ENCODE results near the gene GABRB1.
"Not testable (repeated sequence)": the region's sequence is repeated elsewhere in the genome, so short reads cannot be mapped to it uniquely, and the experiment has no call there.

GABRB1 gene

DNA sequence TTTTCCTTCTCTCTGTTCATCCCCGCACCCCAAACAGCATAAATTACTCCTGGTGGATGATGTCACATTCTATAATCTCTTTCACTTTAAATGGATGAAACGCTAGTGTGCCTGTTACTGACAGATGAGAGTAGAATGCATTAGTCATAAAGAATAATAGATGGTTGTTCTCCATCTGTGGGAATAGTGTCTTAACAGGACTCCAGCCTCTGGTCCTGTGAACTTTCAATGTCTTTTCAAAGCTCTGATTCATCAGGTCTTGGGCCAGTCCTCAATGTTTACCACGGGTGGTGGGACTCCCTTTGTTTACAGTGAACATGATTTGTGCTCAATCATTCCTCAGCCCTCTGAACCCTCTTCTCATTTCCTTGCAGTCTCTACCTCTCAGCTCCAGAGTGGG is 182.6 kb downstream of the GABRB1 start:
- no peak for FAIRE-seq

DNA sequence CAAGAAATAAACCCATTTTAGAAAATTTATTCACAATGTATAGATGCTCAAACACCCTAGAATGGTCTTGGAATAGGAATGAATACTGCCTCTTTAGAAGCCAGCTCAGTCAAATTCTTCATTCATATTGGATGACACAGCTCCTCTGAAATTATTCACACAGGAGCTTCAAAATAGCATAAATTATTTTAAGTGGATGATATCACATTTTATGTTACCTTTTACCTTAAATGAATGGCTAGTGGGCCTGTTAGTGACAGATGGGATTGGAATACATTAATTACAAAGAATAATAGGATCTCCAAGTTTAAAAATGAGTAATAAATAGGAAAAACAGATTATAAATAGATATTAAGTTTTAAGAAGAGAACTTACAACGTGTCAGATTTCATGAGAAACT is 184.4 kb downstream of the GABRB1 start:
- no peak for FAIRE-seq

DNA sequence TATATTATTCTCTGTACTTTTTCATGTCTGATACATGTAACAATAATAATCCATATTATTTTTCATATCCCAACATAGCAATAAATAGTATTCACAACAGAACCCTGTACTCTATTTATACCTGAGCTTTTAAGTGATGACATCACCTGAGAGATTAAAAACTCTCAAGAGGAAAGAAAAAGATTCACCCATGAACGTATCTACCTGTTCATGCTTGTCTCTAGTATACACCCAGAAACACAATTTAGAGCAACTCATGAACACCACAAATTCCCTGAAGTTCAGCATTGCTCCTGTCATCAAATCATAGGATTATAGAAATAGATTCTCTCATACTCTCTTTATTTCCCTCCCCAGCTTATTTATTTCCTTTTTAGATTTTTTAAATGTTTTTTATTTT is 185.9 kb downstream of the GABRB1 start:
- no peak for FAIRE-seq

DNA sequence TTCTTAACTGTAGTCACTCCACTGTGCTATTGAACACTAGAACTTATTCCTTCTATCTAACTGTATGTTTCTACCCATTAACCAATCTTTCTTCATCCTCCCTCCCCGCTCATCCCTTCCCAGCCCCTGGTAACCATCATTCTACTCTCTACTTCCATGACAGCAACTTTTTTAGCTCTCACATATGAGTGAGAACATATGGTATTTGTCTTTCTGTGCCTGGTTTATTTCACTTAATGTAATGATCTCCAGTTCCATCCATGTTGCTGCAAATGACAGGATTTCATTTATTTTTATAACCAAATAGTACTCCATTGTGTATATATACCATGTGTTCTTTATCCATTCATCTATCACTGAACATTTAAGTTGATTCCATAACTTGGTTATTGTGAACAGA is 186.5 kb downstream of the GABRB1 start:
- no peak for FAIRE-seq

DNA sequence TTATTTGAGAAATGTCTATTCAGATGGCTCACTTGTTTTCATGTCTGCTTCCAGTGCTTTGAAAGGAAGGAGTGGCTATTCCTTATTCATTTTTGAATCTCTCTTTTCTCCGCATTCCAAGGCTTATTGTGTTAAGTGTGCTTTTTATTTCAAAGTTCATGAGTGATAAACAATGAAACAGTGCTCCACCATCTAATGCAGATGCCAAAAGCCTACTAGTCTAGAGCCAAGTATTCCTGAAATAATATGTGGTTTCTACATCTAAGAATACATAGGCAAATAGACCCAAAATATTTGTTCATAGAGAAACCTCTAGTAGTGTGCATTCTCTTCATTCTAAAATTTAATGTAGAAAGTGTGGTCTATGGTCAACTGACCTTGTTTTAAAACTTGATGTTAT is 187.3 kb downstream of the GABRB1 start:
- FAIRE-seq, result no peak

DNA sequence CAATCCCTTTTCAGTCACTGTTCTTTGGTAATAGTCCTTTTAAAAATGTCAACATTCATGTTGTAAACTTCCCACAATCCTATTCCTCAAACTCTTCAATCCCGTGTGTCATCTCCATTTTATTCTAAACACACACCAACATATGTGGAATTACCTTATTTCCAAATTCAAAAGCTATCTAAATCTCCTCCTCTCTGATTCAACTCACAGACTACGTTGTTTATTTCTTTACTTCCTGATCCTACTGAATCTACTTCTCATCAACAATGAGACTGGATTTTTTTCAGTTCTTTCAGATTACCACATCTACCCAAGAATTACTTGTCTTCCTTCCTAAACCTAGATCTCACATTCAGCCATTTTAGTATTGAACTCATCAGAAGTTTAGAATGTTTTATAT is 188.2 kb downstream of the GABRB1 start:
- FAIRE-seq, result no peak

DNA sequence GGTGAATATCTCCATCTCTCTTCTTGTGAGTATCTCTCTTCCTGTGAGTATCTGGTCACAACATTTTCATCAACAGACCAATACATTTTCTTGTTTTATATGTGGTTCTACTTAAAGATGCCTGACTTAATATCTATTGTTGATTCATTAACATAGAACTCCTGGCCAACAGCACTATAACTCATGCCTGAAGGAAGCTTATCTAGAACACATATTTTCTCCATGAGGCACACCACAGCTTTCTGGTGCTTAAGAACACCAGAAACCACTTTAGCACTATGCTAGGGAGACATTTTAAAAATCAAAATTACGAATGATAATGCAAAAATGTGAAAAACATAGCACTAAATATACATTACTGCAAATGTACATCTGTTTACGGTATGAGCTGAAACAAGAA is 190.4 kb downstream of the GABRB1 start:
- no peak for FAIRE-seq

DNA sequence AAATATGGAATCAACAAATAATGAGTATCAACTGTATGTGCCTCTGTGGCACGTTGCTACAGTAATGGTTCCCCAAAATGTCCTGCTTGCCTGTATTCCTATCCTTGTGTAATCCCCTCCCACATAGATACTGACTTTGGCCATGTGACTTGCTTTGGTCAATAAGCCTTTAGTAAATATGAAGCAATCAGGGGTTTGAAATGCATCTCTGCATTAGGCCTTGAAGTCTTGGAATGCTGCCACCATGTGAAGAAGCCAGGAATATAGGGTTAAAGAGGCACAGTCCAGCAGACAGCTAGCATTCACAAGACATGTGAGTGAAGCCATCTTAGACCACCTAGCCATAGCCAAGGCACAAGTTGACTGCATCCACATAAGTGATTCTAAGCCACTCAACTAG is 190.9 kb downstream of the GABRB1 start:
- FAIRE-seq, result no peak

DNA sequence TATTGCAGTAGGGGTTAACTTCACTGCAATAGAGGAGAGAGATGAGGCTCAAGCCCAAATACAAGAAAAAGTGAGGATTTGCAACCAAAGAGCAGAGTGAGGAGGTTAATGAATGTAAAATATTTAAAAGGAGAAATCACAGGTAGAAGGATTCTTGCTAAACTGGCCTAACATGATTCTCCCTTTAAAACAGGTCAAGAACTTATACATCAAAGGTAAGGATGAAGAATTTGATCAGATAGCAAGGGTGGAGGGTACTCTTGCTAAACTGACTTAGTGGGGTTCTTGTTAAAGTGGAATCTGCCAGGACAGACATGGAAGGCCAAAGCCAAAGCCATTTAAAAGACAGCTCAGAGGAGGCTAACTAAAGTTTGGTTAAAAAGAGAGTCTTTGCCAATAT is 193.0 kb downstream of the GABRB1 start:
- FAIRE-seq, result no peak

DNA sequence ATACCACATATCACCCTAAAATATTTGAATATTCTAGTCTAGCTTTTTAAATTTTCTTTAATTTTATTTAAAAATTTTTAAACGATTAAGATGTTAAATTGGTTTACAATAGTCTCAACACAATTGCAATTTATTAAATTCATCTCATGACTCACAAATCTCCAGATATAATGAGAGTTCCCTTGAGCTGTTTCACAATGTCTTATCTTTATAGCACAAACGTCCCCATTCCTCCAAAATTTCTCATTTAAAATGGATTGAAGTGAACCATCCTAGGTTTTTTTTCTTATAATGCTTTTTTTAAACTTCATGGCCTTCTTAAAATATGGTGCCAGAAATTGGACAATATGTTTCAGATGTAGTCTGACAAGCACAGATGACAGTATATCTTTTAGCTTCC is 204.4 kb downstream of the GABRB1 start:
- FAIRE-seq, result no peak

DNA sequence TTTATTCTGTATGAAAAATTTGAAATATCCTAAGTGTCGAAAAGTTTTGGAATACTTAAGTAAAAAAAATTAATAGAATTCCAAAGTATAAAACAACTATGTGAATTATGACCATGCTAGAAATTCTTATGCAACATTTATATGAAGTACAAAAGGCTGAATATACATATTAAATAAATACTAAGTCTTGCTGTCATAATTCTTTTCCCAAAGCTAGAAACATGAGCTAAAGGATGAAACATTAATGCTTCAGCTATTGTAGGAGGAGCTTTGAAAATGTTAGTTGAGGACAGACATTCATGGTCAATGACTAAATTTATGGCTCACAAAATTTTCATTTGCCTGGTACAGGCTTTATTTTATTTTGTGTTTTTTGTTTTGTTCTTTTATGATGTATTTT is 207.3 kb downstream of the GABRB1 start:
- FAIRE-seq, result no peak

DNA sequence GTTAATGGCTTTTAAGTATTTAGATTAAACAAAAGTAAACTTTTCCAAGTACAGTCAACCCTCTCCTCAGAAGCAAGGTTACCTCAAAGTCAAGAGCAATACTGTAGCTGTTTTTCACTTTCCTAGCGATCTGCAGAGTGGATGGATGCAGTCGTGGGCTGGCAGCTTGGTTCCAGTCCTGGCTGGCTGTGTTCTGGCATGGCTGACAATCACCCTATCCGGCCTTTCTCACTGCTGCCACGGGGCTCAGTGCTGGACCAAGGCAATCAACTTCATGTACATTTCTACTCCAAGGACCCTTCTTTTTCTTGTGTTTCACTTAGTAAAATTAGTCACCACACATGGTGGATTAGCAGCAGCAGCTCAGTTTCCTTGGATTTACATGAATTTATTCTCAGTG is 208.3 kb downstream of the GABRB1 start:
- FAIRE-seq, result no peak

DNA sequence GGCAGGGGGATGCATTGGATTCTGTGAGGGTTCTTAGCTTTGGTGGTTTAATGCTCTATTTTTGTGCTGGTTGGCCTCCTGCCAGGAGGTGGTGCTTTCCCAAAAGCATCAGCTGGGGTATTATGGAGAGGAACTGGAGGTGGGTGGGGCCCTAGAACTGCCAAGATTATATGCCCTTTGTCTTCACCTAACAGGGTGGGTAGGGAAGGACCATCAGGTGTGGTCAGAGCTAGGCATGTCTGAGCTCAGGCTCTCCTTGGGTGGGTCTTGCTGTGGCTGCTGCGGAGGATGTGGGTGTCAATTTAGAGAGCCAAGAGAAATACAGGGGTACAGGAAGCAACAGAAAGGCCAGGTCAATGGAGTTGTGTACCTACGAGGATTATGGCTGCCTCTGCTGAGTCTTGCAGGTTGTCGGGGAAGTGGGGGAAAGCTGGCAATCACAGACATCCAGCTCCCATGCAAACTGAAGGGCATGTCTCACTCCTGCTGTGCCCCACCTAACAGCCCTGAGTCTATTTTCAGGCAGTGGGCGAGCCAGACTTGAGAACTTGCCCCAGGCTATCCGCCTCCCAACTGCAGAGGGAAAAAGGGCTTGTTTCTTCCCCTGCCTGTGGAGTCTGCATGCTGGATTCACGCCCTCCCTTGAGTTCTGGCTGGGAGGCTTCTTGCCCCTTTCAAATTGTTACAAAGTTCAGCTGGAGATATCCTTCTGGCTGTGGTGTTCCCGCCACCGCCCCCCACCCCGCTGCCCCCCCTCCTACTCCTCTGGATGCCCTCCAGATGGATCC is 220.2 kb downstream of the GABRB1 start:
- FAIRE-seq, result no peak

DNA sequence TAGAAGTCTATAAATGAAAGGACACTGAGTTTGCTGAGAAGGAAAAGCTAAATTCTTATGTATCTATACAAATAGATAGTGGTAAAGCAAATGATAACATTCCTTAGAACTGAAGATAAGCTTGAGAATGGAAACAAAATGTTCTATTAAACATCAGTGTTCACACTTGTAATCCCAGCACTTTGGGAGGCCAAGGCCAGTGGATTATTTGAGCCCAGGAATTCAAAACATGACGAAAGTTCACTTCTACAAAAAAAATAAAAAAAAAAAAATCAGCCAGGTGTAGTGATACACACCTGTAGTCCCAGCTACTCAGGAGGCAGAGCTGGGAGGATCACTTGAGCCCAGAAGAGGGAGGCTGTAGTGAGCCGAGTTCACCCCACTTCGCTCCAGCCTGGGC is 232.4 kb downstream of the GABRB1 start:
- FAIRE-seq, result no peak

DNA sequence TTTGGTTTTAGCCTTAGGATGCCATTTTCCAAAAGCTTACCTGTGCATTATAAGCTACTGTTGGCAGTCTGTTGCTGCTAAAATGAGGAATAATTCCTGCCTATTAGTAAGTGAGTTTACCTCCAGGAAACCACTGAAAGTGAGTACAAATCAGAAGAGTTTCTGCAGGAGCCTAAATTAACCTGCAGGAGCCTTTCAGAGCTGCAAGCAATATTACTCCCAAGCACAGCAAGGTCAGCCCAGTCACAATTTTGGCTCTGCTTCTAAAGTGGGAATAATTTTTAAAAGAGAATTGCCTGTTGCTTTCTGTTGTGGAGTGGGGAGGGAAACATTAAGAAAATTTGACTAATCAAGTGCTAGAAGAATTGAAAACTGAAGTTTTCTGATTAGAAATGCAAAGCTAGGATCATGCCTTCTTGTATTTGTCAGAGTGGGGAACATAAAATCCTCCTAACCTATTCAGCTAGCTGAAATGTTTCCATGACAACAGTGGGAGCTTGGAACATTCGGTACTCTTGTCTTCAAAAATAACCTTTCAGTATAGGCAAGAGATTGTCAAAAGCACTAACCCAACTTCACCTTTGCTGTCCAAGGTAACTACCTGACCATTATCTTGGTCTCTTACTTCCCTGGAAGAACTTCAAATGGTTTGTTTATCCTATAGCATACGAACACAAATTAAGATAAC is 239.0 kb downstream of the GABRB1 start:
- no peak for FAIRE-seq

DNA sequence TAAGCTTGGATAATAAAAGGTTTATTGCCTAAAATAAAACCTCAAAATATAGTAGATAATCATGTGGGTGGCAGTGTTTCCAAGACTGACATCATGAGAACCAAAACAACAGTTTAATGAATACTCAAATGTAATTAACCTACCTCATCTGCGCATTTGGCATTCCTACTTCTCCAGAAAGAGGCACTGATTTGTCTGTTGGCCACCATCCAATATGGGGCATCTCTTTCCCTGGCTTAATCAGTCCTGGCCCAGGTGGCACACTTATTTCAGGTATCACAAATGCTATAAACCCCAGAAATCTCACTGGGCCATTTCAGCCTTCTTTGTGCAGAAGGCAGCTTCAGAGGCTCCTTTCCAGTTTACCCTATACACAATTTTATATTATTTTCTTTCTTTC is 239.9 kb downstream of the GABRB1 start:
- FAIRE-seq, result no peak

DNA sequence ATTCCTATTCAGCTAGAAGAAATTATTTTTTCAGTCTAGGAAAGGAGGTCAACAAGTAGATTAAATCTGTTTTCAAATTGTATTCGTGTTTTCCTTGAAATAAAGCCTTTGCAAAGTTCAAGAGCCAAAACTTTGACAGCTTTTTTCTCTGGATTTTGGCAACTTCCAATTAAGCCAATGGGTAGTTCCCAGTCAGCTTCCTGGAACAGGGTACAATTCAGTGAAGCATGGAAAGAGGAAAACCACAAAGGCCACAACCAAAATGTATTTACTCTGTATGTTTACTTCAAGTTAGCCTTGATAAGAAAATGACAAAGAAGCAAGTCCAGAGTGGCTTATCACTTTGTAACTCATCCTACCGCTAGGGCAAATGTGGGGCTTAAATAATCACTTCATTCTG is 243.5 kb downstream of the GABRB1 start:
- FAIRE-seq, result no peak

DNA sequence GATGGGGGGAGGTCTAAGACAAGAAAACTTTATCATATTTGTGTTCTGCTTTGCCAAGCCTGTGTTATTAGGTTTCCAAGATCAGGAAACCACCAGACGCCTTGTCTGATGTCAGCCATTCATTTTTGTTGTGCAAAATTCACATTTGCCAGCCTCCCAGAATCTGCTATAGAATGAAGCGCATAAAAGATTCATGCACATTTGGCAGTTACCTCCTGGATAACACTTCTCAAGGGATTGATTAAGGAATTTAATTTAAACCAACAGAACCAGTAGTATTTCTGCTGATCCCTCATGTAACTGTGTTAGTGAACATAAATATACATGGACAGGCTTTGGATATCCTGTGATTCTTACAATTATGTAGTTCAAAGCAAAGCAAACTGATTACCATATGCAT is 244.2 kb downstream of the GABRB1 start:
- no peak for FAIRE-seq

DNA sequence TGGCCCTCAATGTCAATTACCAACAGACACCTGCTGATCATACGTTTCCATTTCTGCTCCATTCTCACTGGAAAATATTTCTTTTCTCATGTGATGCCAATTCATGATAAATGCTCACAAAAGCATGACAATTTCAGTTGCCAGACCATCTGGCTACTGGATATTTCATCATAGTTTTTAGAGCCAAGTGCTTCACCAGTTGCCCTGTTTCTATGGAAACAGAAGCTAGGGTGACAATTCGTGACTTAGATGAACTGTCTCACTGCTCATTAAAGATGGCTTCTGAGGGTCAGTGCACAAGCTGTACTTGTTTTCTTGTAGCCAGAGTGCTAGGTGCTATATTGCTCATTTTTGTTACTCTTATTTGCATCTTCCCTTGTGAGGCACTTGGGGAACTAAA is 247.3 kb downstream of the GABRB1 start:
- FAIRE-seq, result no peak

DNA sequence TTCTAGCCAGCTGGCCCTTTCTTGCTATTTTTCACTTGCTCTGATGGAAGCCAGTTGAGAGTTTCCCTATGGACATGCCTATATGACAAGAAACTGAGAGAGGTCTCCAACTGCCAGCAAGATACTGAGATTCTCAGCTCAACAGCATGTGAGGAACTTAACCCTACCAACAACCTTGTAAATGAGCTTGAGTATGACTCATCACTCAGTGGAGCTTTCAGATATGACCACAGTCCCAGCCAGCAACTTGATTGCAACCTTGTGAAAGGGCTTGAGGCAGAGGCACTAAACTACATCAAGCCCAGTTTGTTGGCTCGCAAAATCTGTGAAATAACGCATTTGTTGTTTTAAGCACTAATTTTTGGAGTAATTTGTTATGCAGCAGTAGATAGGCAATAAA is 256.4 kb downstream of the GABRB1 start:
- FAIRE-seq, result no peak

DNA sequence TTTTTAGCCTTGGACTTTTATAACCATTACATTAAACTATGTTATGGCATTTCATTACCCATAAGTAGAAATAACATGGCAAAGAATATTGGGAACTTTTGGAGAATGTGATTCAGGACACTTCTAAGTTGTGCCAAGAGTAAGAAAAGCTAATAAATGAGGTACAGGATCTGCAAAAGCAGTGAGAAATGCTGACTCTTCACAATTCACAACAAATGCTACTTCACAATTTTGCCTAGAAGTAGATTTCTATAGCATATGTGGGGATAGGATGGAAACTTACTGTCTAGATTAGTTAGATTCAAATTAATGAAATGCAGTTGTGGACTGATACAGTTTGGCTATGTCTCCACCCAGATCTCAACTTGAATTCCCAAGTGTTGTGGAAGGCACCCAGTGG is 258.4 kb downstream of the GABRB1 start:
- no peak for FAIRE-seq

DNA sequence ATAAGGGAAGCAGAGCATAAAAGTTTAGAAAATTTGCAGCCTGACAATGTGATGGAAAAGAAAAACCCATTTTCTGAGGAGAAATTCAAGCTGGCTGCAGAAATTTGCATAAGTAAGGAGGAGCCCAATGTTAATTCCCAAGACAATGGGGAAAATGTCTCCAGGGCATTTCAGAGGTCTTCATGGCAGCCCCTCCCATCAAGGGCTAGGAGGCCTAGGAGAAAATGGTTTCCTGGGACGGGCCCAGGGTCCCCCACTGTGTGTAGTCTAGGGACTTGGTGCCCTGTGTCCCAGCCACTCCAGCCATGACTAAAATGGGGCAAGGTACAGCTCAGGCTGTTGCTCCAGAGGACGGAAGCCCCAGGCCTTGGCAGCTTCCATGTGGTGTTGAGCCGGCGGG is 259.5 kb downstream of the GABRB1 start:
- FAIRE-seq, result not testable (repeated sequence)

DNA sequence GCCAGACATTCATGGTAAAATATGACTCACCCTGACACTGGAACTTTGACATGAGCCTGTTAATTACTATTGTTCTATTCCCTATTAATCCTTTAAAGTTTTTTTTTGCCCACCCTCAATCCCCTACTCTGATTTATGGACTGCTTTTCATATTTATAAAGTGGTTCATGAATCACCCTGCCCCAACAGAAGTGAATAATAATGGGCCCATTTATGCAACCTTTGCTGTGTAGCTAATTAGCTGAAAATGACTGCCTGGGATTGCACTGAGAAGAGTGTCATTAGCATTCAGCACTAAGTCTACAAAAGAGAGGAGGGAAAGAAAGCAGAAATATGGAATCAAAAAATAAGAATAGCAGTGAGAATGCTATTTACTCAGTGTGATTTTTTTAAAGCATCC is 277.8 kb downstream of the GABRB1 start:
- no peak for FAIRE-seq

DNA sequence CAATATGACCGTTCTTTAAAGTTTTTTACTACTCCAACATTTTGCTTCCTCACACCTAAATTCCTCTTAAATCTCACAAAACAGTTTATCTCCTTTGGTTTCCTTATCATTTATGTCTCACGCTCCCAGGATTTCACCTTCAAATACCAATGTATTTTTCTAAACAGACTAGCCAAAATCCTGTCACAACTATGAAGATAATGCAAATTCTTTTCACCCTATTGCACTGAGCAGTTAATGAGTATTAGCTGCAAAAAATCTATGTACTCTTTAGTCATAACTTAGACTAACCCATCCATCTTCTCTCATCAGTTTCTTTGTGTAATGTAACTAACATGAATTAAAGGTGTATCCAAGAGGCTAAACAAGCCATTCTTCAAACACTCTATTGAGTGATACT is 280.8 kb downstream of the GABRB1 start:
- FAIRE-seq, result no peak

DNA sequence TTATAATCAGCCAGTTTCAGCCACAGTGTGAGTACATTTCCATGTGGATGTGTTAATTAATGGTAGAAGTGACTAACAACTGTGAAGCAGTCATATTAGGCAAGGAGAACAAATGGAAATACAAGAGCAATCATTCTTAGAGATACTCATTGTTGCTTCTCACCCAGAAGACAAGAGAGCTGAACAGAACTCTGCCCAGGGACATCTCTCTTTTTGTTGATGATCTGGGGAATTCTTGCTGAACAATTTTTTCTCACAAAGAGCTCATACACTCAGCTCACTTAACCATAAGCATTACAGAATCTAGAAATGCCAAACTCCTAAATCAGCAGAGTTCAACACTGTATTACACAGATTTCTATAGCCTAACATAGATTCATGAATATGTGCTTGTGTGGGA is 282.0 kb downstream of the GABRB1 start:
- no peak for FAIRE-seq
